LoVo (cell line): ENCODE data around the gene VWCE.

ENCODE experiments used
- DNase-seq: peaks from one replicate; pipeline ENCODE4 v3.0.0-alpha.2; 2016; ENCODE audit warnings: low spot score

VWCE gene

GRCh38 chr11:61294717-61295595 lies at the start of gene VWCE:
Gene VWCE, minus strand, starts transcription at chr11:61295316. Its CDS starts 279 bp downstream, at chr11:61295037.
- peak; percentile 69 for DNase-seq

DNA sequence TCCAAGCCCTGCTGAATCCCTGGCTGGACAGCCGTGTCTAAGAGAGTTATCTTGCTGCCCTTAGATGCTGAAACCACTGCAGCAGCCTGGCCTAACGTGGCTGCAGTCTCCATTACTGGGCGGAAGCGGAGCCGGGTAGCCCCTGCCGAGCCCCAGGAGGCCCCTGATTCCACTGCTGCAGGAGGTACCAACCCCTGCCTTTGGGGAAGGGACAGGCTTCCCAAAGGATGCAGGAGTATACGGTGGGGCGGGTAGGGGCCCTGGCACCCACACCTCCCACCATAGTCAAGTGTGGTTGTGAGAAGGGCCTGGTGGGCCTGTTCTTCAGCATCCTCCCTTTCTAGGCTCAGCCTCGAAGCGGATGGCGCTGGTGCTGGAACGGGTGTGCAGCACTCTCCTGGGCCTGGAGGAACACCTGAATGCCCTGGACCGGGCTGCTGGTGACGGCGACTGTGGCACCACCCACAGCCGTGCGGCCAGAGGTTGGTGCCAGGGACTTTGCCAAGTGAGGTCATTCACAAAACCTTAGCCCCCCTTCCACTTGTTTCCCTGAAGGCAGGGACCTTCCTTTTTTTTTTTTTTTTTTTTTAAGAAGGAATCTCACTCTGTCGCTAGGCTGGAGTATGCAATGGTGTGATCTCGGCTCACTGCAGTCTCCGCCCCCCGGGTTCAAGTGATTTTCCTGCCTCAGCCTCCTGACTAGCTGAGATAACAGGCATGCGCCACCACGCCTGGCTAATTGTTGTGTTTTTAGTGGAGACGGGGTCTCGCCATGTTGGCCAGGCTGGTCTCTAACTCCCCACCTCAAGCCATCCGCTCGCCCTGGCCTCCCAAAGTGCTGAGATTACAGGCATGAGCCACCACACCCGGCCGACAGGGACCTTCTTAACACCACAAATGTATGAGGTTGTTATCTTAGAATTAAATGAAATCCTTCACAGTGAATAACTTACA lies 49.0 kb upstream of the VWCE start:
- no peak for DNase-seq

- no peak for DNase-seq
Observed at GRCh38 chr11:61342207-61342803, 47.2 kb upstream of the VWCE start.

DNA sequence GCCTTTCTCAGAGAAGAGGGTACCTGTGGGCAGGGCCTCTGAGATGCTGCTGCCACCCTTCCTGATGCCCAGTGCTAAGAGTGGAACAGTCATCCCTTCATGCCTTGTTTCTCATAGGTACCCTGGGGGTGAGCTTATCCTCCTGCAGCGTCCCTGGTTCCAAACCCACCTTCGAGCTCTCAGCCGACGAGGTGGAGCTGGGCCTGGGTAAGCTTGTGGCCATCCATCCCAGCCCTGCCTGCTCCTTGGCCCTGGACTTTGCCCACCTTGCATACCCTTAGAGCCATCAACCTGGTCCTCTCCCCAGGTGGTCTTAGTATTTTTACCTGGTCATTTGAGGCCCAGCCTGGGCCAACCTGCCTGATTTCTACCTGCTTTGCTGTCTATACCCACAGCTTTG lies 46.6 kb upstream of the VWCE start:
- no peak for DNase-seq

DNA sequence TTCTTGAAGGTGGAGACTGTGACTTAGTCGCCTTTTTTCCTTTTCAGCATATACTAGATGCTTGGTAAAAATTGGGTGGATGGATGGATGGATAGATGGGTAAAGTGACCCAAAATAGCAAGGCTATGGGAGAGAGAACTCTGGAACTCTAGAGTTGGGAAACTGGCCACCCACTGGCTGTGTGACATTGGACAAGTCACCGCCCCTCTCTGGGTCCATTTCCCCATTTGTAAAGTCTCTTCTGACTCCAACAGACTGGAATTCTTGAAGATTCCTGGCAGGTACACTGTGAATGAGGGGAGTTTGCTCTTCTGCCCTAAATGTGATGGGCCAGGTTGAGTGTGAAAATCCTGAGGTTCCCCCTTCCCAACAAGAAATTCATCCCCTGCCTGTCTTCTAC lies 45.9 kb upstream of the VWCE start:
- DNase-seq: no peak

DNA sequence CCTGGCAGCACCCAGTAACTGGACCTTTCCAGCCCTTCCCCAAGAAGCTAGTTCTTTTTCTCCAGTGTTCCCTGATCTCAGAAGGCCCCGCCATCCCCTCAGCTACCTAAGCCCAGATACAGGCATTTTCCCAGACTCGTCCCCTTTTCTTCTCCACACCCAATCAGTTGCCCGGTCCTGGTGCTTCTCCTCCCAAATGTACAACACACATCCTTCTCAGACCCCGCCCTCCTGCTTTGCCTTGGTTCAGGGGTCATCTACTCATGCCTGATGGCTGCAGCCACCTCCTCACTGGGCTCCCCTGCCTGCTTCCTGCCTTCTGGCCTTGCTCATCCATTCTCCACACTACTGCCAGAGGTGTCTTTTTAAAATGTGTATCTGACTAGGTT lies 44.4 kb upstream of the VWCE start:
- DNase-seq: no peak

DNA sequence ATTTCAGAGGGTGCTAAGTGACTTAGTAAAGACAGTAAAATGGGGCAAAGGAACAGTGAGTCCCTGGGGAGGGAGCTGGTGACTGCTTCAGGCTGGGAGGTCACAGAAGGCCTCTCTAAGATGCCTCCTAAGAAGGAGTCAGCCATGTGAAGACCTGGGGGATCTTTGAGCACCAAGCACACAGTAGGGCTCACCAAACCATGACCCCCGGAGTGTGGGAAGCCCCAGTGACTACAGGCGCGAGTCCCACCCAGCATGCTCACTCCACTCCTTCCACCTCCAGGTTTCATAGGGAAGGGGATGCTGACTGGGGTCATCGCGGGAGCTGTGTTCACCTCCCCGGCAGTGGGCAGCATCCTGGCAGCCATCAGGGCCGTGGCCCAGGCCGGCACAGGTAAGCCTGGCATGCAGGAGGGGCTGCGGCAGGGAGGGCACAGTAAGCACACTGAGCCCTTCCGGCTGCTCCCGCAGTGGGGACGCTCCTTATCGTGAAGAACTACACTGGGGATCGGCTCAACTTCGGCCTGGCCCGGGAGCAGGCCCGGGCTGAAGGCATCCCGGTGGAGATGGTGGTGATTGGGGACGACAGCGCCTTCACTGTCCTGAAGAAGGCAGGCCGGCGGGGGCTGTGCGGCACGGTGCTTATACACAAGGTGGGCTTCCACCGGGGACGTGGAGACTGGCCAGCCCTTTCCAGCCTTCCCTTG lies 43.8 kb upstream of the VWCE start:
- DNase-seq: no peak

GRCh38 chr11:61337706-61338470 lies 42.8 kb upstream of the VWCE start:
- no peak for DNase-seq

DNA sequence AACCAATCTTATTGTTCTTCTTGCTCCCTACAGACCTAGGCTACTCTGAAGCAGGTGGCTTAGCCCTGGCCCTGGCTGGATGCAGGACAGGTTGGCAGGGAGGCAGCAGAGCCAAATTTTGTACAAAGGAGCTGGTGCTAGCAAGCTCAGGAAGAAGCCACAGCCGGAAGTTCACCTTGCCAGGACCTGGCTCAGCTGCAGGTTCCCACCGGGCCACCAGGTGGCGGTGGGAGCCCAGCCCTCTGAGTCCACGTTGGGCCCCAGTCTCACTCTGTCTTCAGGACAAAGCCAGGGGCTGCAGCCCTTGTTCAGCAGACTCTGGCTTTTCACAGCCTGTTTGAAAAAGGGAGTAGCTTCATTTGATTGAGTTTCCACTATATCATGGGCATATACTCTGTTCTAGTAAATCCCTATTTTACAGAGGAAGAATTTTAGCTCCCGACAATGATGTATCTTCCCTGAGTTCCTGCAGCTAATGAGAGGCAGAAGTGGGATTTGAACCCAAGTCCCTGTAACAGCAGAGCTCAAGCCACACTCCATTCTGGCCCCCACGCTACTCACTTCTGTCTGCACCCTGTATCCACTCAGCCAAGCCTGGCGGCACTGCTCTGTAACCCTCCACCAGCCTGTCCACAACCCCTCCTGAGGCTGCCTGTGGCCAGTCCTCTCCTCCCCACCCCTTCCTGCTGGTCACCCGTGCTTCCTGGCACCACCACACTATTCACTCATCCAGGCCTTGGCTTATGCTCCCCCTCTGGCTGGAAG lies 41.2 kb upstream of the VWCE start:
- peak; percentile 81 for DNase-seq

DNA sequence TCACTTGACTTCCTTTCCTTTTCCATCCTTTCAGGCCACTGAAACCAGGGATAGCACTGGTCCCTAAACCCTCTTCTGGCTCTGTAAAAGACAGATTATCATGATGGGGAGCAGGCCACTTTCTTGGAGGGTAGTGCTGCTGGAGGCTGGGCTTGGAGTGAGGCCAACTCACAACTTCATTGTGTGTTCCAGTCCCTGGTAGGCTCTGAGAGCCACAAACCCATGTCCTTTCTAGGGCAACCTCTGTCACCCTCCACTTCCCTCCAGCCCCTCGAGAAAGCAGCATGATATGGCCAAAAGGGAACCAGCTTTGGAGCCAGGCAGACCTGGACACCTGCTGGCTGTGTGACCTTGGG lies 40.2 kb upstream of the VWCE start:
- DNase-seq: no peak

GRCh38 chr11:61334434-61335354 lies 39.6 kb upstream of the VWCE start:
- no peak for DNase-seq

DNA sequence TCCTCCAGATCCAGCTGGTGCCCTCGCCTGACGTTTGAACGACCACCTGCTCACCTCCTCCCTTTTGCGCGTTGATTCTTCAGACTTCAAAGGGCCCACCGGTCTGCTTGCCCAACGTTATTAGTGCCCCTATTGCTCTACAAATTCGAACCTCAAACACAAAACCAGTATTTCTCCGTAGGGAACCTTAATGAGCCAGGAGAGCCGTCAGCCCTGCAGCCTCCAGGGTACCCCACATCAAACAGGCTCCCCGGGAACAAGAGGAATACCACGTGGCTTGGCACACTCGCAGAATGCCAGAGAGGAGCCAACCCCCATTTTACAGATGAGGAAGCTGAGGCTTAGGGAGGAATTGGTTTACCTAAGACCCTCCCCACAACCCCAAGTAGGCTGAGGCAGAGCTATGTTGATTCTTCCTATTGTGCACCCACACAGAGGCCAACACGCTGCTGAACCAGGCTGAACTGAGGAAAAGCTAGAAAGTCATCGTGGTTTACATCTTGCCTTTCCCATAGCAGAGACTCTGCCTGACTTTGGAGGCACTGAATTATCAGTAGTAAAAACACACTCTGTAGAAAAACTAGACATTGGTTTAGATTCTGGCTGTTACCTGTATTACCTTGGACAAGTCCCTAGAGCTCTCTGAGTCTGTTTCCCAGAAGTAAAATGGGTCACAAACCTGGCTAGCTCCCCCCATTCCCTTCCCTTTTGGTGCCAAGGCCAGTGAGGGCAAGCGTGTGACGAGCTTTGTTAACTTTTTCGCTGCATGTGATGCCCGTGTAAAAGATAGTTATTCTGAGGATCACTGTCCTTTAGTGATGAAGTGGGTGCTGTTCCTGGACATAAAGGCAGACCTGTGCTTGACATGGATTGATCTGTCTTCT lies 38.7 kb upstream of the VWCE start:
- no peak for DNase-seq

DNA sequence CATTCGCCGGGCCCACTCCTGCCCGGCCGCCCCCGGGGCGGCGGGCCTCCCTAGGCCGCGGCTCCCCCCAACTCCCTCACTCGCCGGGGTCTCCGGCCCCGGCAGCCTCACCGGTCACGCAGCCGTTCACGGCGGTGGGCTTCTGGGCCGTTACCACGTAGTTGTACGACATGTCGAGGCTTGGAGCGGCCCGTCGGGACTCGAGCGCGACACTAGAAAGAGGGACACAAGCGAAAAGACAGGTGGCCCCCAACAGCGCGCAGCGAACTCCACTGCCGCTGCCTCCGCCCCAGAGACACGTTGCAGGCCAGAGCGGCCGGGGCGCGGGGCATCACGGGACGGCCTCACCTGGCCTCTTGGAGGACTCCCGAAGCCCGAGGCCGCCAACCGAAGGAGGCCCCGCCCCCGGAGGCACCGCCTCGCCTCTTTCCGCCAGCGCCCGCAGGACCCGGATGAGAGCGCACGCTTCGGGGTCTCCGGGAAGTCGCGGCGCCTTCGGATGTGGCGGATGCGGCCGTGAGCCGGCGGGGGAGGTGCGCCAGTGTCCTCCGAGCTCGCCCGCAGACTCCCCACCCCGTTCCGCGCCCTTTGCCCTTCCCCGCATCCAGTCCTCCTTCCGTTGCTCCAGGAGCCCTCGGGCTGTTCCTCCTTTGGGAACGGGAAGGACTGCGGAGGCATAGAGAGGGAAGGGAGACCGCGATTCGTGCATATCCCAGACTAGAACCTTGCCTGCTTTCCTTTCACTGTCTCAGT lies 37.9 kb upstream of the VWCE start, which contains the start of the genes DDB1 and TKFC:
Gene DDB1, minus strand, starts transcription at position 309 of the 753 bp plus-strand sequence. Its CDS starts 137 bp downstream, at position 172.
Gene TKFC, plus strand, starts transcription at position 432 of the 753 bp plus-strand sequence. CDS start 1,501 bp downstream, outside the sequence.
- DNase-seq: peak; percentile 94

- no peak for DNase-seq
Observed at GRCh38 chr11:61332281-61332796, 37.2 kb upstream of the VWCE start.

- DNase-seq: no peak
Observed at GRCh38 chr11:61331651-61332050, 36.5 kb upstream of the VWCE start.

GRCh38 chr11:61329871-61330270 lies 34.8 kb upstream of the VWCE start:
- DNase-seq: no peak

DNA sequence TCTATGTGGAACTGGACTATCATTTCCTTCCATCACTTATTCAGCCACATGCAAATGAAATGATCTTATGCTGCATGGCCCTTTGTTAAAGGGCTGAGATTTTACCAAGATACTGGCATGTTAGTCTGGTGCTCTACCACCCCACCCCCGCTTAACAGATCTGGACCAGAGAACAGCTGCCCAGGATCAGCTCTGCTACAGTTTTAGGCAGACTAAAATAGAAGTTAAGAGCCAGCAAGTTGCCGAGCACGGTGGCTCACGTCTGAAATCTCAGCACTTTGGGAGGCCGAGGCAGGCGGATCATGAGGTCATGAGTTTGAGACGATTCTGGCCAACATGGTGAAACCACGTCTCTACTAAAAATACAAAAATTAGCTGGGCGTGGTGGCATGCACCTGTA lies 33.2 kb upstream of the VWCE start:
- no peak for DNase-seq
